GM21529 (cell line): ENCODE measurements around the gene BCKDHA.

Experiments used
- ATAC-seq: cut with Tn5 transposase; IDR thresholded peaks from one replicate; pipeline ENCODE4 v1.9.1; 2021; ENCODE audit not compliant: unreplicated experiment

Gene BCKDHA

GRCh38 chr19:41397086-41398049 is at the start of gene BCKDHA, which contains the start of gene EXOSC5:
Gene BCKDHA, plus strand, starts transcription at chr19:41397818. Its CDS starts 10 bp downstream, at chr19:41397828.
Gene EXOSC5, minus strand, starts transcription at chr19:41397359. Its CDS starts 31 bp downstream, at chr19:41397328.
- ATAC-seq: peak; percentile 88

DNA sequence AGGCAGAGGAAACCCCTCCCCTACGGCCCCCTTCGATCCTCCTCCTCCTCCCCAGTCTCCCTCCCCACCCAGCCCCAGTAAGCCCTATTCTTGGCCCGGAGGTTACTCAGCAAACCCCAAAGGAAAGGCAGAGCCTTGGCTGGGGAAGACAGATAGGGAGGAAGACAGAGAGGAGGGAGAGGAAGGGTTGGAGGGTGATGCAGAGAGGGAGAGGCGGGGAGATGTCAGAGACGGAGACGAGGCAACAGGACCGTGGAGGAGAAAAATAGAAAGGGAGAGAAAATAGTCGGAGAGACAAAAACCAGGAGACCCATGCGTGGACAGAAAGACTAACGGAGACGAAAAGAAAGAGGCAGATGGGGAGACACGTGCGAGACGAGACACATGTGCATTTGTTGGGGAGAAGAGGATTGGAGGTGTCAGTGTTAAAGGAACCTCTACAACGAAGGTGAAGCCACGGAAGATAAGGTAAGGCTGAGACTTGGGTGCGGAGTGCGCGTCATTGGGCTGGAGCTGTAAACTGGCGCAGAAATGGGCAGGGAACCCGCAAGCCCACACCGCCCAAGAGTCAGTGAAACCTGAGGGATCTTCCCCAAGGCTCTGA is 46.8 kb upstream of the BCKDHA start:
- ATAC-seq: no peak

DNA sequence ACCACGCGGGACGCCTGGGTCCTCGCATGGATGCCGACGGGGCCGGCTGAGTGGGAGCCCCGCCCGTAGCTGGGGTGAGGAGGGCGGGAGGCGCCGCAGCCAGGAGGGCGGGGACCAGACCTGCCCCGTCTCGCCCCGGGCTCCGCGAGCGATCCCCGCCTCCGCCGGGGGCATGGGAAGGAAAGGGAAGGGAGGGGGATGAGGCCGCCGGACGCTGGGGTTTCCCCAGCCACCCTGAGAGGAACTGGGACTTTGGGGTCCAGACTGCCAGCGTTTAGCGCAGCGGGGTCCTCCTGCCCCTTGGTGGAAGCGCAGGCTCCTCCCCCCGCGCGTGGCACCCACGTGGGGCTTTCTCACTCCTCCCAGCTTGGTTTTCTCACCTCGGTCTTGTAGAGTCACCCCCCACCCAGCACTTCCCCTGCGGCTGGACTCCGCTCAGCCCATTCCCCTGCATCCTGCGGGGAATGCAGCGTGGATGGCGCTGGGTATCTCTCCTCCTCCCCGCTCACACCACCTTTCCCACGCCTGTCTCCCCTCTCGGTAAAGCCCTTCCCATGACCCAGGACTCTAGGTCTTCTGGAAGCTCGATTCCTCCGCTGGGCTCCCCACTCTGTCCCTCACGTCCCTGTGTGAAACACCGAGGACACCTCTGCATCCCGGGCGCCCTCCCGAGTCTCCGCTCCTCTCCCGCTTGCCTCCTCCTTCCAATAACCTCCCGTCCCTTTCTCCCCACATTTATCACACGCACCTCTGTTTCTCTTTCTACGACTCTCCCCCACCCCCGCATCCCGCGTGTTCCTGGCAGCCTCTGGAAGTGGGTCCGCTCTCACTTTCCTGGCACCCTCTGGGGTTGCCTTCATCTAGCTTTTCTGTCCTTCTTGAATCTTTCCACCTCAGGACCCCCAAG is 46.0 kb upstream of the BCKDHA start:
- ATAC-seq: peak; percentile 37

GRCh38 chr19:41352279-41352608 is 45.4 kb upstream of the BCKDHA start:
- no peak for ATAC-seq

DNA sequence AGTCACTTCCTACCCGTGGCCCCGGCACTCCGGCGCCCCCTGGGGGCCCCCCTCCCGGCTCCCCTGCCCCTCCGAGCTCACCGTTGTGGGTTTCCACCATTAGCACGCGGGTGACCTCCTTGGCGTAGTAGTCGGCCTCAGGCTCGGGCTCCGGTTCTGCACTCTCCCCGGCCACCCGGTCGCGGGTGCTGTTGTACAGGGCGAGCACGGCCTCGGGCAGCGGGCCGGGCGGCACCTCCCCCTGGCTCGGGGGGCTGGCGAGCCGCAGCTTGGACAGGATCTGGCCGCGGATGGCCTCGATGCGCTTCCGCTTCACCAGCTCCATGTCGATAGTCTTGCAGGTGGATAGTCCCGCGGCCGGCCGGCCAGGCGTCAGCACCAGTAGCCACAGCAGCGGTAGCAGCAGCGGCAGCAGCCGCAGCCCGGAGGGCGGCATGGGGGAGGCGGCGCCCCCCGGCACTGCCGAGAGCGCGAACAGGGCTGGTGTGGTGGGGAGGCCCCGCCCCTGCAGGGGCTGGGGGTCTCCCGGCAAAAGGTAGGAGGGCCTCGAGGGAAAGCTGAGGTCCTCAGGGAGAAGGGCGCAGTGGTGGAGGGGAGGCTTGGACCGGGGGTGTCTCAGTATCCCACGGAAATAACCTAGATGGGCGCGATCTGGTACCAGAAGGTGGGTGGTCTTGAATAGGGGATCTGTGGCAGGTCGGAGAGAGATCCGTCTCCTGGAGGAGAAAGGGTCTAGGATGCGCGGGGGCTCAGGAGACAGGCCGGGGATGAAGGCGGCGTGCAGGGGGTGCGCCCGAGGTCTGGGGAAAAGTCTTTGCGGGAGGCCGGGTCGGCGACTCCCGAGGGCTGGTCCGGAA is 44.8 kb upstream of the BCKDHA start:
- no peak for ATAC-seq

GRCh38 chr19:41353466-41354342 is 43.9 kb upstream of the BCKDHA start, which contains the start of gene TGFB1:
Gene TGFB1, minus strand, starts transcription at chr19:41353922. Its CDS starts 878 bp downstream, at chr19:41353044.
- peak; percentile 43 for ATAC-seq

DNA sequence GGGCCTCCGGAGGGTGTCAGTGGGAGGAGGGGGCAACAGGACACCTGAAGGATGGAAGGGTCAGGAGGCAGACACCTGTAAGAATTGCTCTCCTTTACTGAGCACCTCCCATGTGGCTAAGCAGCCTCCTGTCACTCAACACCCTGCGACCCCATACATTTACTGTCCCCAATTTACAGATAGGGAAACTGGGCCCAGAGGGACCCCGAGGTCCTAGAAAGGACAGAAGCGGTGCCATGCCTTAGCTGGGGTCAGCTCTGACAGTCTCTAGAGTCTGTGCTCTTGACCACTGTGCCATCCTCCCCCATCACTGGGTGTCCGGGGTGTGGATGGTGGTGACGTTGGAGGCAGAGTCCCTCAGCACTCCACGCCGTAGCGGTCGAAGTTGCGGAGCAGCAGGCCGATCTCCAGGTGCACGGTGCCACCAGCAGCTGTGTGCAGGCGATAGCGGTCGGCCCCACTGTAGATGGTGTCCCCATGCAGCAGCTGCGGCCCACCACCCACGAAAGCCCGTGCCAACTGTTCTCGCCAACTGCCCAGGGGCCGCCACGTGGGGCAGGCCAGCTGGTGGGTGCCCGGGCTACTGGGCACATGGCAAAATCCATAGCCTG is 43.2 kb upstream of the BCKDHA start:
- no peak for ATAC-seq

DNA sequence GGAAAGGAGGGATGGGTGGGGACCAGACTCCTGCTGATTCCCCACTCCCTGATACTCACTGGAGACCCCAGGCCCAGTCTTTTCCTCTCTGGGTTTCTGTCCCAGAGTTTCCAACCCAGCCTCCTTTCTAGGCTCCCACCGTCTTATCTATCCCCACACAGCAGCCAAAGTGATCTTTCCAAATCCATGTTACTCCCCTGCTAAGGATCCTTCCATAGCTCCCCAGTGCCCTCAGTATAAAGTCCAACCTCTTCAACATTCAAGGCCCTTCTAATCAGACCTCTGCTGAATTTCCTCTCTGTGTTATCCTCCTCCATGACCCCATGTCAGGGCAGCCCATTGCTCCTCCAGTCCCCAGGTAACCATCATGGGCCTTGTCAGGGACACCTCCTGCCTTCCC is 42.6 kb upstream of the BCKDHA start:
- ATAC-seq: no peak

DNA sequence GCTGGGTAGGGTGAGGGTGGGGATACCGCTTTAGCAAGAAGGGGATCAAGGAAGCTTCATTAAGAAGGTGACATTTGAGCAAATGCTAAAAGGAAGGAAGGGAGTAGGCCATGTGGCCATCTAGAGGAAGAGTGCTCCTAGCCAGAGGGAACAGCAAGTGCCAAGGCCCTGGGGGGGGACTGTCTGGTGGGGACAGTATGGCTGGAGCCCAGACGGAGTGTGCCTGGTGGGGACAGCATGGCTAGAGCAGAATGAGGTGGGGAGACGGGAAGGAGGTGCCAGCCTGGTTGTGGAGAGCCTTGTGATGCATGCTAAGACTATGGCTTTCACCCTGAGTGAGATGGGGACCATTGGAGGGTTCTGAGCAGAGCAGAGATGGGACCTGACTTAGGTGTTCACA is 41.8 kb upstream of the BCKDHA start:
- no peak for ATAC-seq

GRCh38 chr19:41356984-41357739 is 40.5 kb upstream of the BCKDHA start:
- no peak for ATAC-seq

- ATAC-seq: no peak
Observed at GRCh38 chr19:41357746-41358145, 39.9 kb upstream of the BCKDHA start.

GRCh38 chr19:41359741-41360140 is 37.9 kb upstream of the BCKDHA start:
- ATAC-seq: no peak

GRCh38 chr19:41362143-41362847 is 35.3 kb upstream of the BCKDHA start:
- ATAC-seq: no peak

DNA sequence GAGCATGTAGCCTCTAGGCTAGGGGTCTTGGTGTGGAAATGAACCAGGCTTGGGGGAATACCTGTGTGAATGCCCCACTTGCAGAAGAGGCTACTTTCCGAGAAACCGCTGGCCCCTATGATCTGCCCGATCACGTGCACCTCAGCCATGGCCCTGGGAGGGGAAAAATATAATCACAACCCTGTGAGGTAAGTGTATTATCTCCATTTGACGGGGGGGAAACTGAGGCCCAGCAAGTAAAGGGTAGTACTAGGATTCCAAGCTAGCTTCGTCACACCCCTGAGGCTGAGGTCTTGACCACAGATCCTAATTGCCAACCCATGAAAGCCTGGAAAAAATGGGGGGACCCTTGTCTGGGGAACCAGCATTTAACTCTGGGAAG is 34.3 kb upstream of the BCKDHA start:
- ATAC-seq: no peak

DNA sequence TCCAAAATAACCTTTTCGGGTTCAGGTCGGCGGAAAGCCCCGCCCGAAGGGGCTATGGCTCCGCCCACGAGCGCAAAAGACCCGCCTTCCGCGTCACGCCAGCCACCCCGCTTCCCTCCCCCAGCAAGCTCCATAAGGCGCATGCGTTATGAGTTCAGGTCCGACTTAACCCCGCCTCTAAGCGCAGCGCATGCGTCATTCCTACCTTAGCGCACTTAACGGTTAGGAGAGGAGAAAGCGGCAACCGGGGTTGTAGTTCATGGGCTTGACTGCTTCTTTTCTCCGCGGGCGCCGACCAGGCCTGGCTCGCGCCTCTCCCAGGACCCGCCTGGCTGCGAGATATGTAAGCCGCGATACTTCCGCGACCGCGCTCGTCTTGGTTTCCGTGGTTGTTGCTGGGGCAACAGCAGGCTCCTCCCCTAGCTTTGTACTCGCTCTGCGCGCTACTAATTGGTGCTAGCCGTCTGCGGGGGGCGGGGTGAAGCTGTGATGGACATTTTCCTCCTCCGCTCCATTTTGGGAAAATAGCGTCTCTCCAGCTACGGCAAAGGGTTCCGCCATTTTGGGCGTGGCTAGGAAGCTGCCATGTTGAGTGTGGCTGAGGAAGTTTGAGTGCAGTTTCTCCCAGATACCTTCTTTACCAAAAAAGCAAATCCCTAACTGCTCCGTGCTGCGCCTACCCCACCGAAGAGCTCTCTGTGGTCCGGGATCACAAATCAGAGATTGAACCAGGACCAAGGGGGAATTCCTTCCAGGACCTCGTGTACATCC is 33.7 kb upstream of the BCKDHA start, which contains the start of gene B9D2:
Gene B9D2, minus strand, starts transcription at position 397 of the 771 bp plus-strand sequence. CDS start 630 bp downstream, outside the sequence.
- peak; percentile 88 for ATAC-seq

DNA sequence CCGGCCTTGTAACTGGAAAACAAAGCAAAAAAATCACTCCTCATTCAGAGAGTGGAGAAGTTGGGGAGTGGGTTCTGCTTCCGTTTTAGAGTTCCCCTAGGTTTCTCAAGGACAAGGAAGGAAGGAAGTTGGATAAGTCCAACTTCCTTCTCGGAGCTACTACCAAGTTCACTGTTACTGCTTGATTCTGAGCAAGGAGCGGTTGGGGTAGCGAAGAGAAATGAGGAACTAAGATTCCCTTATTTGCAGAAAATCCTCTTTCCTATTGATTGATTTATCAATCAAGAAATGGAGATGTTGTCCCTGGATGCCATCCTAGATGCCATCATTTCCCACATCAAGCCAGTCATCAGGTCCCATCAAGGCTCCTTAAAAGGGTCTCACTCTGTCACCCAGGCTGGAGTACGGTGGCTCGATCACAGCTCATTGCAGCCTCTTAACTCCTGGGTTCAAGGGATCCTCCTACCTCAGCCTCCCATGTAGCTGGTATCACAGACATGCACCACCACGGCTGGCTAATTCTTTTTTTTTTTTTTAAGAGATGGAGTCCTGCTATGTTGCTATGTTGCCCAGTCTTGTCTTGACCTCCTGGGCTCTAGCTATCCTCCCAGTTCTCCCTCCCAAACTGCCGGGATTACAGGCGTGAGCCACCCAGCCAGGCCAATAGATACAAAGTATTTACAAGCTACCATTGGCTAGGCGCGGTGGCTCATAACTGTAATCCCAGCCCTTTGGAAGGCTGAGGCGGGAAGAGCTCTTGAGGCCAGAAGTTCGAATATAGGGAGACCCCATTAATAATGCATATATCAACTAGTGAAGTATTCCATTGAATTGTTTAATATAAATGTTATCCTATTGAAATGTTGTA is 32.9 kb upstream of the BCKDHA start:
- no peak for ATAC-seq
